Fibroblast of lung (primary cell): Measurements from ENCODE around the gene VSIG4. TPM values are rescaled to one million over a fixed set of nuclear protein-coding genes. Genes with fewer than 3 reads are reported as not detected.

ENCODE experiments used
- DNase-seq, 2 donors: peaks; one replicate each; pipeline versions ENCODE4 v3.0.0 to v3.0.0-alpha.2; 2010; ENCODE audit warnings: low read depth in 2 of 2
- H2AFZ ChIP-seq: 2 replicates; pipeline ENCODE4 v1.5.1; 2012; ENCODE audit warnings: low read length, control low read depth, inconsistent platforms
- H3K27ac ChIP-seq: 2 replicates; pipeline ENCODE4 v1.5.1; 2011; ENCODE audit warnings: low read length, control low read depth; ENCODE audit not compliant: insufficient read depth
- H3K27me3 ChIP-seq: 2 replicates; pipeline ENCODE4 v1.5.1; 2011; ENCODE audit warnings: mild to moderate bottlenecking, low read length; ENCODE audit not compliant: control insufficient read depth, insufficient read depth
- H3K36me3 ChIP-seq: 2 replicates; pipeline ENCODE4 v1.5.1; 2011; ENCODE audit warnings: low read length; ENCODE audit not compliant: control insufficient read depth, insufficient read depth
- H3K4me1 ChIP-seq: 2 replicates; pipeline ENCODE4 v1.5.1; 2011; ENCODE audit warnings: low read length; ENCODE audit not compliant: control insufficient read depth, insufficient read depth; ENCODE audit errors: extremely low read depth
- H3K4me2 ChIP-seq: 2 replicates; pipeline ENCODE4 v1.5.1; 2011; ENCODE audit warnings: low read length, control low read depth; ENCODE audit not compliant: insufficient read depth; ENCODE audit errors: extremely low read depth
- H3K4me3 ChIP-seq, 4 experiments: fragments of 200-600 bp in 1 of 4; sonication (generic) in 1 of 4; replicated peaks in 1 of 4; 2 replicates each; pipeline ENCODE4 v1.5.1; 2011 to 2016; ENCODE audit warnings: low read length in 4 of 4, low read depth in 3 of 4, mild to moderate bottlenecking in 3 of 4, control low read depth in 2 of 4, inconsistent platforms in 1 of 4, mixed read lengths in 1 of 4; ENCODE audit not compliant: insufficient read depth in 1 of 4; ENCODE audit errors: control extremely low read depth in 1 of 4
- H3K79me2 ChIP-seq: 2 replicates; pipeline ENCODE4 v1.5.1; 2012; ENCODE audit warnings: mild to moderate bottlenecking, low read length, inconsistent platforms; ENCODE audit not compliant: control insufficient read depth, insufficient read depth
- H3K9ac ChIP-seq: 2 replicates; pipeline ENCODE4 v1.5.1; 2011; ENCODE audit warnings: mild to moderate bottlenecking, low read length, control low read depth; ENCODE audit not compliant: insufficient read depth
- H3K9me3 ChIP-seq: 2 replicates; pipeline ENCODE4 v1.5.1; 2012; ENCODE audit warnings: low read depth, low read length; ENCODE audit not compliant: control insufficient read depth, insufficient read depth
- H4K20me1 ChIP-seq: 2 replicates; pipeline ENCODE4 v1.5.1; 2011; ENCODE audit warnings: low read length; ENCODE audit not compliant: control insufficient read depth, insufficient read depth; ENCODE audit errors: extremely low read depth
- CTCF ChIP-seq, 2 donors: IDR thresholded peaks in 1 of 2; conservative IDR thresholded peaks in 1 of 2; 1 replicate in 1 of 2; 2 replicates in 1 of 2; pipeline ENCODE4 v1.5.1; 2011 to 2012; ENCODE audit warnings: low read length in 2 of 2, control low read depth in 1 of 2, inconsistent platforms in 1 of 2, low read depth in 1 of 2, mild to moderate bottlenecking in 1 of 2
- EZH2 ChIP-seq: IDR thresholded peaks from 2 replicates; pipeline ENCODE4 v1.5.1; 2012; ENCODE audit warnings: low read length, control low read depth, mild to moderate bottlenecking; ENCODE audit errors: missing control alignments
- polyA plus RNA-seq, 2 donors: library from polyadenylated mRNA; depleted of rRNA in 1 of 2; stranded (reverse) in 1 of 2; unstranded in 1 of 2; fragments of >200 nt; gene quantifications; 2 replicates each; pipeline ENCODE4 v1.2.1, GENCODE V29; 2011 to 2012; ENCODE audit warnings: missing spikeins in 1 of 2
- total RNA-seq: library from RNA; depleted of rRNA; stranded (reverse); fragments of >200 nt; gene quantifications from 2 replicates; pipeline ENCODE4 v1.2.1, GENCODE V29; 2014

Gene VSIG4
- total and polyA plus RNA-seq, 2 donors (not counting 1 experiment from before 2014, with no cell fraction given): not detected

- DNase-seq: no peak
- H3K79me2 ChIP-seq: no peaks in the 10 kb centered on the region
- no peak overlapping the region for H3K27ac ChIP-seq
- H4K20me1 ChIP-seq: no peaks in the 10 kb centered on the region
- TF ChIP-seq EZH2 (no peak), CTCF (conservative IDR thresholded peaks at IDR 0.05 in 1 of 2, IDR thresholded peaks at IDR 0.05 in 1 of 2; ENCODE audit: low read depth in 1 of 2, low read length in 2 of 2) (no peak)
- no peak overlapping the region for H3K4me2 ChIP-seq
- H3K9me3 ChIP-seq: no peaks in the 10 kb centered on the region
- H3K36me3 ChIP-seq: no peaks in the 10 kb centered on the region
- H3K4me3 ChIP-seq: no peak overlapping the region
- no peaks in the 10 kb centered on the region for H3K27me3 ChIP-seq
- no peaks in the 10 kb centered on the region for H3K4me1 ChIP-seq
- no peak overlapping the region for H2AFZ ChIP-seq
- H3K9ac ChIP-seq: no peak overlapping the region
These were observed 17.9 kb downstream of the VSIG4 start for GRCh38 chrX:66021765-66022631.

- H3K4me1 ChIP-seq: no peaks in the 10 kb centered on the region
- no peak overlapping the region for H2AFZ ChIP-seq
- no peaks in the 10 kb centered on the region for H3K79me2 ChIP-seq
- H3K27ac ChIP-seq: no peak overlapping the region
- no peaks in the 10 kb centered on the region for H3K9me3 ChIP-seq
- H4K20me1 ChIP-seq: no peaks in the 10 kb centered on the region
- H3K9ac ChIP-seq: no peak overlapping the region
- H3K27me3 ChIP-seq: no peaks in the 10 kb centered on the region
- no peak for DNase-seq
- H3K36me3 ChIP-seq: no peaks in the 10 kb centered on the region
- no peak overlapping the region for H3K4me3 ChIP-seq
- TF ChIP-seq EZH2 (no peak), CTCF (conservative IDR thresholded peaks at IDR 0.05 in 1 of 2, IDR thresholded peaks at IDR 0.05 in 1 of 2; ENCODE audit: low read depth in 1 of 2, low read length in 2 of 2) (no peak)
- H3K4me2 ChIP-seq: no peak overlapping the region
These were observed 18.5 kb downstream of the VSIG4 start for GRCh38 chrX:66021401-66021764.

- no peaks in the 10 kb centered on the region for H3K9me3 ChIP-seq
- no peaks in the 10 kb centered on the region for H4K20me1 ChIP-seq
- no peaks in the 10 kb centered on the region for H3K4me1 ChIP-seq
- no peak overlapping the region for H3K9ac ChIP-seq
- no peak overlapping the region for H2AFZ ChIP-seq
- no peak overlapping the region for H3K4me3 ChIP-seq
- no peak overlapping the region for H3K27ac ChIP-seq
- no peaks in the 10 kb centered on the region for H3K27me3 ChIP-seq
- TF ChIP-seq EZH2 (no peak), CTCF (conservative IDR thresholded peaks at IDR 0.05 in 1 of 2, IDR thresholded peaks at IDR 0.05 in 1 of 2; ENCODE audit: low read depth in 1 of 2, low read length in 2 of 2) (no peak)
- H3K79me2 ChIP-seq: no peaks in the 10 kb centered on the region
- no peak for DNase-seq
- no peak overlapping the region for H3K4me2 ChIP-seq
- no peaks in the 10 kb centered on the region for H3K36me3 ChIP-seq
These were observed 19.1 kb downstream of the VSIG4 start for GRCh38 chrX:66020631-66021334.
